ENCODE measurements around the gene DAB2IP.

GRCh38 chr9:121779381-121780117 is 128.1 kb downstream of the DAB2IP start:
- TF ChIP-seq CTCF (IDR thresholded peaks at IDR 0.05; ENCODE audit: low read depth, low read length, missing input control) (no peak), SP1 (IDR thresholded peaks at IDR 0.05) (no peak)

Measured in liver (tissue), 3 donors.